ENCODE data around the gene LRRC75B.

Gene LRRC75B

DNA sequence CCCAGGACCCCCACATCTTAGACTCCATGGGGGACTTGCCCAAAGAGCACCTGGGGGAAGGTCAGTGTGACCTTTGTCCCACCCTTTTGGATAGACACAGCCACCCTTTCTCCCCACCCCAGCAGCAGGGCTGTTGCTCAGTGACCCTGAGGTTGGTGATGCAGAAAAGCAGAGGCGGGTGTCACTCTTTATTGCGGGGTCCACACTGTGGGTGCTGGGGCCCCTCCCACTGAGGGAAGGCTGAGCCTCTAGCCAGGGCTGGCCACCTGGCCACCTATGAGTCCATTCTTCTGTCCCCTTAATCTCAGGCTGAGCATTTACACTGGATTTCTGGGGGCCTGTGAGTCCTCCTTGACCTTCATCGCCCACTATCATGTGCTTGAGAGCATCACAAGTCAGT is 7.4 kb downstream of the LRRC75B start:
- no peak for DNase-seq (ENCODE audit: low read depth)

GRCh38 chr22:24584871-24585411 is 7.9 kb downstream of the LRRC75B start:
- DNase-seq (ENCODE audit: low read depth), result no peak

DNA sequence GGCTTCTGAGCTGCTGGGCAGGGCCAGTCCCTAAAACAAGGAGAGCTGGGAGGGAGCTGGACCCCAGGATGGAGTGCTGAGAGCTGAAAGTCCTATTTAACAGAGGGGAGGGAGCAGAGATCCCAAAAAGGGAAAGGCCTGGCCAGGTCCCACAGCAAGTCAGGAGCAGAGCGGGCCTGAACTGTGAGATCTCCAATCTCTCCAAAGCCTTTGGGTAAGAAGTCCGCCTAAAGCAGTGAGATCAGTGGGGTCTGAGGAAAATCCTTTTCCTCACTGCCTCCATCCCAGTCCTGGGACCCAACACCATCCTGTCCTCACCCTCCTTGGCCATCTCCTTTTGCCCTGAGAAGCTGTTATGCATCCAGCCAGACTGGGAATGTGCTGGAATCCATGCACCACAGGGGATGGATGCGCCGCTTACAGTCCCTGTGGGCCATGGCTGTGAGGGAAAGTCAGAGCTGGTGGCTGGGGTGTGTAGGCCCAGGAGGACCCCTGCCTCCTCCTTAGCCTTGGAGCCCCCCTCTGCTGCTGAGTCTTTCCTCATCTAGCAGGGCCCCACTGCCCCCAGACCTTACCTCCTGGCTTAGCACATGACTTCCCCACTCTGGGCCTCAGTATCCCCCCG is 8.6 kb downstream of the LRRC75B start:
- DNase-seq (ENCODE audit: low read depth), result no peak

GRCh38 chr22:24583221-24584165 is 9.4 kb downstream of the LRRC75B start:
- DNase-seq (ENCODE audit: low read depth), result no peak

DNA sequence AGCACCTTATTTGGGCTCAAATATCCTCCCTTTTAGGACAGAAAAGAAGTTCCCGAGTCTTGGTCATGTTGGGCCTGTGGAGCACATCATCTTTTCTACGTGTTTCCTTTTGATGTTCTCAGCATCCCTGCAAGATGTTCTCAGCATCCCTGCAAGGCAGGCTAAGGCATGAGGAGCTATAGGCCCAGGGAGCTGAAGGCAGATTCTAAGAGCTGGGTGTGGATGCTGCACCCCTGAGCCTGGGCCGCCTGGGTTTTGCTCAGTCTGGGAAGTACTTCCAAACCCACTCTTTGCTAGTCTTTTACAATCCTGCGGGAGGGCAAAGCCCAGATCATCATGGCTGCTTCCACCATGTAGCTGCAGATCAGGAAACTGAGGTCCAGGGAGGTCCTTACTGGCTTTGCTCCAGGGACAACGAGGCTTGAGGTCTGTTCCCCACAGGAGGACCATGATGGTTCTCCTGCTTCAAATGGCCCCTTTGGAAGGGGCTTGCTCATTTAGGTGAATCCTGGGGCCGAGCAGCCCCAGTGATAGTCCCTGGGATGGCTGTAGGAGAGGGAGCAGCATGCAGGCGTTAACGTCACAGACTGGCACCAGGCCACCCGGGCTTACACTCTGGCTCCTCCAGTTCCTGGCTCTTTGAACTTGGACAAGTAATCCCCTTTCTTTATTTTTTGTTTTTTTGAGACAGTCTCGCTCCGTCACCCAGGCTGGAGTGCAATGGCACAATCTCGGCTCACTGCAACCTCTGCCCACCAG is 10.6 kb downstream of the LRRC75B start:
- DNase-seq (ENCODE audit: low read depth), result no peak

DNA sequence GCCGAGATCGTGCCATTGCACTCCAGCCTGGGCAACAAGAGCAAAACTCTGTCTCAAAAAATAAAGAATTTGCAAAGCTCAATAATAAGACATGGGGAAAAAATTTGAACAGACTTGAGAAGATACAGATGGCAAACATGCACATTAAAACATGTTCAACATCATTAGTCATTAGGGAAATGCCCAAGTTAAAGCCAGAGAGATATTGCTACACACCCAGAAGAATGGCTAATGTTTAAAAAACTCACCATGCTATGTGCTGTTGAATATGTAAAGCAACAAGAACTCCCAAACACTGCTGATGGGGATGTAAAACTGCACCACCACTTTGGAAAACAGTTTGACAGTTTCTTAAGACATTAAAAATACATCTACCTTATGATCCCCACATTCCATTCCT is 12.6 kb downstream of the LRRC75B start:
- no peak for DNase-seq (ENCODE audit: low read depth)

DNA sequence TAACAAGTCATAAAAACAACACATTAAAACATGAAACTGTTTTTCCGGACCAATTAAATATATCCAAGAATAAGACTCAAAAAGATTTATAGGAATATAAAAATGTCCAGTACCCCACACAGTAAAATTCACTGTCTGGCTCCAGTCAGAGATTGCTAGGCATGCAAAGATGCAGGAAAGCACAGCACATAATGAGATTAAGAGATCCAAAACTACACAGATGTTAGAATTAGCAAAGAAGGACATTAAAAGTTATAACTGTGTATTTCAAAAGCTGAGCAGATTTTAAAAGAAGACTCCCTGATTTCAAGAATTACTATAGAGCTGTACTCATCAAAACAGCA is 13.6 kb downstream of the LRRC75B start:
- no peak for DNase-seq (ENCODE audit: low read depth)

- no peak for DNase-seq (ENCODE audit: low read depth)
Measured at GRCh38 chr22:24578355-24579257, 14.3 kb downstream of the LRRC75B start.

- no peak for DNase-seq (ENCODE audit: low read depth)
Measured at GRCh38 chr22:24576778-24577177, 16.1 kb downstream of the LRRC75B start.

- DNase-seq (ENCODE audit: low read depth), result no peak
Measured at GRCh38 chr22:24571266-24571665, 21.6 kb downstream of the LRRC75B start.

GRCh38 chr22:24567668-24568067 is 25.2 kb downstream of the LRRC75B start:
- DNase-seq (ENCODE audit: low read depth), result no peak

DNA sequence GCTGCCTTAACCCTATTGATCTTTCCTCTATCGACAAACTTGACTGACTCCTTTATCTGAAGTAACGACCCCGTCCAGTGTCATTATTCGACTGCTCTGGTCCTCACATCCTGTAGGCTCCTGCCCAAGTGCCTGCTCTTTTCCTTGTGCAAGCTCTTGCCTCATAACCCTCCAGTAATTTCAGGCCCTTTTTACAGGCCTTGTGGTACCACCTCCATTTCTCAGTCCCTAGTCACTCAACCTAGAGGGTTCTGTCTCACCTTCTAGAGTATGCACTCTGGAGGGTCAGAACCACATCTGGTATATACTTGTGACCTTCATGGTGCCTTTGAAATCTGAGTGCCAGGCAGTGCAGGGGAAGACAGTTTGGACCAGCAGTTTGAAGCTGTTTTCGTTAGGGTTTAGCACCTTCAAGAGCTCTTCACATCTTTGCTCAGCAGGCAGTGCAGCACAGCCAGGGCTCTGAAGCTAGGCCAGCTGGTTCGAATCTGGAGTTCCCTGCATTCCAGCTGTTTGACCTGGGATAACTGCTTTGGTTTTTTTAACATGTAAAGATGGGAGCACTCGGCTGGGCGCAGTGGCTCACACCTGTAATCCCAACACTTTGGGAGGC is 25.9 kb downstream of the LRRC75B start:
- DNase-seq (ENCODE audit: low read depth), result no peak

- no peak for DNase-seq (ENCODE audit: low read depth)
Measured at GRCh38 chr22:24565077-24565476, 27.8 kb downstream of the LRRC75B start.

DNA sequence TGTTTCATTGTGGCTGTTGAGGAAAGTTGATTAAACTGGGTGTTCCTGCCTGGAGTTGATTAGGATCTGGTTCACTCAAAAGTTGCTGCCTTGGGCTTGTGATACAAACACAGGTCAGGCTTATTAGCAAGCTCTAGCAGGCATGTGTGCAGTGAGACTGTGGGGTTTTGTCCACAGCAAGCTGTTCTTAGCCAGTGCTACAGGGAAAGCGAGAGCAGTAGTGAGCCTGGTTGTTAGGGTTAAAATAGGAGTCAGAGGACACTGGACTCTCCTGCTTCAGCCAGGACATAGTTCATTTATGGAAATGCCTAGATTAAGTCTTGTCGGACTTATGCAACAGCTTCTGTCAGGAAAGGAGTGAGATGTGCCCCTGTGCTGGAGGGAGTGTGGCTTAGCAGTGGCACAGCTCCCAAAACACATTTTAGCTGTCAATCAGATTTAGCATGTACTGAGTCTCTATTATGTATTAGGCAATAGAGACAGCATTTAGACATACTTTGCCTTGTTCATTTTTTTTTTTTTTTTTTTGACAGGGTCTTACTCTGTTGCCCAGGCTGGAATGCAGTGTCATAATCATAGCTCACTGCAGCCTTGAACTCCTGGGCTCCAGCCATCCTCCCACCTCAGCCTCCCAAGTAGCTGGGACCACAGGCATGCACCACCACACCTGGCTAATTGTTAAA is 28.4 kb downstream of the LRRC75B start:
- DNase-seq (ENCODE audit: low read depth), result no peak

GRCh38 chr22:24563246-24563645 is 29.6 kb downstream of the LRRC75B start:
- no peak for DNase-seq (ENCODE audit: low read depth)

- no peak for DNase-seq (ENCODE audit: low read depth)
Measured at GRCh38 chr22:24559471-24559870, 33.4 kb downstream of the LRRC75B start.

GRCh38 chr22:24555165-24556039 is 37.5 kb downstream of the LRRC75B start, which contains the start of gene SNRPD3:
SNRPD3 (plus strand) TSS chr22:24555999; CDS start chr22:24557675, 1,676 bp downstream.
- DNase-seq (ENCODE audit: low read depth), result peak; percentile 100

DNA sequence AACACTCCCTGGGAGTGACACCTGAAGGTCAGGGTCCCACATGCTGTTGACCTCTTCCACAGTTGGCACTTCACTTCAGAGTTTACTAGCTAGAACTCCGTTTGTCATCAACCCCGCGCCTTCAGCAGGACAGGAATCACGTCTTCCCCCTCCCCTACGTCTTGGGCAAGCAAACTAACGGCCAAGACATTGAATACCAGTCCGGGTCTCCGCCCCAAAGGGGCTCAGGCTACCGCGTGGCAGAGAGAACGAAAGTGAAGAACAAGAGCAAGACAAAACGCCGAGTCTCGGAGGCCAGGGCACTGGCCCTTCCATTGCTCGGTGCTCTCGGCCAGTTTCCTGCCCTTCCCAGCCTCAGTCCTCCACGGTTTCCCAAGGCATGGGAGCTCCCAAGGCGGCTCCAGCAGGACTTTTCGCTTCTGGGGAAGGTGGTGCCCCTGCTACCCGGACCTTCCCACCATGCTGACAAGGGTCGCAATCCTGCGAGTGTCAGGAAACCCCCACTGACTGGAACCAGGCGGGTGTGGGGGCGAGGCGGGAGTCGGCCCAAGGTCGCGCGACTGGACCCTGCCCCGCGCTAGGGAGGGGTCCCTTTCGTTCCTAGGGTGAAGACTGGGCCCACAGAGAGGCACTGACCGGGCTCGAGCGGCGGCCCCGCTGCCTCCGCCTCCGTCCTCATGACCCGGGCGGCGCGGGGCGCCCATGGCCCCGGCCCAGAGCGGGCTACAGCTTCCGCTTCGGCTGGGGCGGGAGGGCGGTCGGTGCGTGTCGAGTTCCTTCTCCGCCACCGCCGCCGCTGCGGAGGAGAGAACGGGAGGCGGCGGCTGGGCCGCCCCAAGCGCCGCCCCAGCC is 38.3 kb downstream of the LRRC75B start, which contains the start of gene GUCD1:
TSS of gene GUCD1 (minus strand) at position 826 of the 852 bp plus-strand sequence. CDS start at position 679, 147 bp downstream.
- no peak for DNase-seq (ENCODE audit: low read depth)

Measured in stimulated activated CD8-positive, alpha-beta memory T cell treated with anti-CD3 and anti-CD28 coated beads, Interleukin-7, amount 100 ng/mL, for 24 hours (primary cell).